ENCODE results near the gene GRM4.

GRM4 gene

DNA sequence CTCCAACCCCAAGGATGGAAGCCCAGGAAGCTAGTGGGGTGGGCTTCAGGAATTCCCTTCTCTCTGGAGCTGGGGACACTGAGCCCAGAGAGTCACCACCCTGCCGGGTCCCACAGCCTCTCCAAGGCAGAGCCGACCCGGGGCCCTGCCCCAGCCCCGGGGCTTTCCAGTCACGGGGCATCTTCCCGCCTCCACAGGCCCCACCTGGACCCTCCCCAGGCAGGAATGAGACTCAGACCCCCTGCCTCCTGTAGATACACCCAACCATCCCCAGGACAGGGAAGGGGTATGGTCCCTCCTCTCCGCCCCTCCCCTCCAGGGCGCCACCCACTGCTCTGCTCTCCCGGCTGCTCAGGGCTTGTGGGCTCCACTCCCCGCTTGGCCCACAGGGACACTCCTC is 53.3 kb downstream of the GRM4 start:
- DNase-seq (ENCODE audit: low read depth): no peak

DNA sequence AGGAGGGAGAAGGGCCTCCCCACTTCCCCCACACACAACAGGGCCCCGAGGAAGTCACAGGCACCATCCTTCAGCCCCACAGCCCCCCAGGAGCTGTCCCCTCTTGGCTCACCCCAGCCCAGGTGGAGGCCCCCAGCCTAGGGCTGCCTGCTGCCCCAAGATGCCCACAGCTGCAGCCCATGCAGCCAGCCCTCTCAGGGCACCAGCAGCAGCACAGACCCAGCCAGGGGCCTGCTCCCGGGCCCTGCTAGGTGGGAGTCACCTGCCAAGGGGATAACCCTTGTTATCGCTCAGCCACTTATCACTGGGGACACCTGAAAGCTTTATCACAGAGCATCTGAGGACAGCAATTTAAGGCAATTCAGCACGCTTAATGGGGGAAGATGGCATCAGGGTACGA is 55.0 kb downstream of the GRM4 start:
- TF ChIP-seq CTCF (IDR thresholded peaks at IDR 0.05; ENCODE audit: low read depth, low read length, missing control alignments): no peak
- no peak overlapping the region for H3K4me3 ChIP-seq (ENCODE audit: low read depth, low read length)
- in situ Hi-C loops (cut with HindIII; ENCODE audit: low sequenced_read_pairs): loop anchor here (5.0 kb wide), 1 partner anchor 51 kb away; no protein-coding TSS in a partner anchor
- DNase-seq (ENCODE audit: low read depth): no peak

More for the DNA sequence above, 53.3 kb downstream of the GRM4 start:
- no peak overlapping the region for H3K4me3 ChIP-seq (ENCODE audit: low read depth, low read length)
- in situ Hi-C loops (cut with HindIII; ENCODE audit: low sequenced_read_pairs): loop anchor here (5.0 kb wide), 1 partner anchor 50 kb away; no protein-coding TSS in a partner anchor
- no peak for TF ChIP-seq CTCF (IDR thresholded peaks at IDR 0.05; ENCODE audit: low read depth, low read length, missing control alignments)

DNA sequence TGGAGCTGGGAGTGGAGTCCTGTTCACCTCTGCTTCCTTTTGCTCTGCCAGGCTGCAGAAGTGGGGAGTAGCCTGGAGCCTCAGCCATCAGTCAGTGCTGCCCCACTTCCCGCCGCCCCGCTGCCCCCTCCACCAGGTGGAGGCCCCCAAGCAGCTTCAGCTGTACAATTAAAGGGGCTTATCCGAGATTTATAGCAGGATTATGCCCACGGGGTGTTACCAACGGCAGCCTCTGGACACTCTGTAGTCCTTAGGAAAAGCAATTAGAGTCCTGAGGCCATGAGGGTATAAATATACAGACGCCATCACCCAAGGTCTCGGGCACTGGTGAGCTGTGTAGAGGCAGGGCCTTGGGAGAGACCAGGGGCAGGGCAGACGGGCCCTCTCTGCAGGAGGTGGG is 55.4 kb downstream of the GRM4 start:
- no peak for TF ChIP-seq CTCF (IDR thresholded peaks at IDR 0.05; ENCODE audit: low read depth, low read length, missing control alignments)
- in situ Hi-C loops (cut with HindIII; ENCODE audit: low sequenced_read_pairs): loop anchor here (5.0 kb wide), 1 partner anchor 52 kb away; no protein-coding TSS in a partner anchor
- no peak for DNase-seq (ENCODE audit: low read depth)
- H3K4me3 ChIP-seq (ENCODE audit: low read depth, low read length): no peak overlapping the region

GRCh38 chr6:34086558-34086957 is 59.3 kb downstream of the GRM4 start:
- H3K4me3 ChIP-seq (ENCODE audit: low read depth, low read length): no peak overlapping the region
- no peak for TF ChIP-seq CTCF (IDR thresholded peaks at IDR 0.05; ENCODE audit: low read depth, low read length, missing control alignments)
- in situ Hi-C loops (cut with HindIII; ENCODE audit: low sequenced_read_pairs): no loop called here
- no peak for DNase-seq (ENCODE audit: low read depth)

- in situ Hi-C loops (cut with HindIII; ENCODE audit: low sequenced_read_pairs): no loop called here
- no peak for DNase-seq (ENCODE audit: low read depth)
Measured at GRCh38 chr6:34085453-34086170, 60.3 kb downstream of the GRM4 start.

GRCh38 chr6:34084591-34085290 is 61.1 kb downstream of the GRM4 start:
- no peak for TF ChIP-seq CTCF (IDR thresholded peaks at IDR 0.05; ENCODE audit: low read depth, low read length, missing control alignments)
- in situ Hi-C loops (cut with HindIII; ENCODE audit: low sequenced_read_pairs): no loop called here
- no peak overlapping the region for H3K4me3 ChIP-seq (ENCODE audit: low read depth, low read length)
- DNase-seq (ENCODE audit: low read depth): no peak

More at GRCh38 chr6:34085453-34086170, 60.3 kb downstream of the GRM4 start:
- no peak for TF ChIP-seq CTCF (IDR thresholded peaks at IDR 0.05; ENCODE audit: low read depth, low read length, missing control alignments)
- H3K4me3 ChIP-seq (ENCODE audit: low read depth, low read length): no peak overlapping the region
